Caco-2 (cell line): ENCODE results near the gene APOL5. TPM values are rescaled to one million over a fixed set of nuclear protein-coding genes. Genes with fewer than 3 reads are reported as not detected.

Experiments used
- BruUV-seq: library from RNA; stranded (reverse); fragments of 400-500 nt; replicated peaks from 2 replicates; lab custom pipeline; 2021; lab: Mats Ljungman, UMichigan
- CTCF ChIA-PET: fragments of 300-600 bp; sonication (Branson Sonifier 250); formaldehyde crosslinking; loops from one replicate; lab custom pipeline; 2022; ENCODE audit warnings: antibody characterized with exemption; lab: Charles Lee
- POLR2A ChIA-PET: fragments of 300-600 bp; sonication (Branson Sonifier 250); formaldehyde crosslinking; loops from one replicate; lab custom pipeline; 2022; ENCODE audit warnings: antibody characterized with exemption; lab: Charles Lee
- DNase-seq, 2 experiments: peaks; one replicate each; pipeline versions ENCODE4 v3.0.0 to v3.0.0-alpha.2; 2020 to 2022
- H3K27me3 ChIP-seq: replicated peaks from 2 replicates; pipeline ENCODE4 v1.6.0; 2011; ENCODE audit warnings: low read length; ENCODE audit not compliant: control insufficient read depth, insufficient read depth
- H3K36me3 ChIP-seq: 2 replicates; pipeline ENCODE4 v1.5.1; 2011; ENCODE audit warnings: low read length; ENCODE audit not compliant: control insufficient read depth, insufficient read depth
- H3K4me1 ChIP-seq: fragments of 250-450 bp; sonication (Bioruptor Pico); 2 replicates; pipeline ENCODE4 v1.5.1; 2020; ENCODE audit warnings: mild to moderate bottlenecking
- H3K4me3 ChIP-seq: 2 replicates; pipeline ENCODE4 v1.5.1; 2011; ENCODE audit warnings: low read depth, mild to moderate bottlenecking, control low read depth, low read length
- H3K9me3 ChIP-seq: fragments of 250-450 bp; sonication (Bioruptor Pico); 2 replicates; pipeline ENCODE4 v1.5.1; 2020; ENCODE audit warnings: mild to moderate bottlenecking, moderate library complexity
- H3K27ac Mint-ChIP-seq: one replicate; pipeline ENCODE4 v1.8.0; 2022; ENCODE audit warnings: mixed read lengths; ENCODE audit not compliant: unreplicated experiment
- H3K27me3 Mint-ChIP-seq: one replicate; pipeline ENCODE4 v1.8.0; 2022; ENCODE audit warnings: mixed read lengths; ENCODE audit not compliant: insufficient read depth, unreplicated experiment
- H3K36me3 Mint-ChIP-seq: one replicate; pipeline ENCODE4 v1.8.0; 2022; ENCODE audit warnings: mild to moderate bottlenecking, mixed read lengths; ENCODE audit not compliant: insufficient read depth, unreplicated experiment
- H3K4me1 Mint-ChIP-seq: one replicate; pipeline ENCODE4 v1.8.0; 2022; ENCODE audit warnings: low read depth, mixed read lengths; ENCODE audit not compliant: unreplicated experiment
- H3K4me3 Mint-ChIP-seq: one replicate; pipeline ENCODE4 v1.8.0; 2022; ENCODE audit warnings: mild to moderate bottlenecking, moderate library complexity, mixed read lengths; ENCODE audit not compliant: unreplicated experiment
- H3K9me3 Mint-ChIP-seq: one replicate; pipeline ENCODE4 v1.8.0; 2022; ENCODE audit warnings: mixed read lengths; ENCODE audit not compliant: unreplicated experiment
- intact Hi-C: fragments of 100-400 bp; cut with micrococcal nuclease; formaldehyde crosslinking; loops from one replicate; pipeline ENCODE4 v1.10.0; 2022; ENCODE audit not compliant: unreplicated experiment
- total RNA-seq: library from RNA; stranded (reverse); gene quantifications from 2 replicates; pipeline ENCODE4 v1.2.3, GENCODE V29; 2022
- TF ChIP-seq, protein P1 (sequence below), 2 experiments: fragments of 200-600 bp in 1 of 2; IDR thresholded peaks; 1 replicate in 1 of 2; 2 replicates in 1 of 2; pipeline versions ENCODE4 v1.5.1 to v1.8.0; 2011 to 2022; ENCODE audit warnings: antibody characterized with exemption in 1 of 2, control low read depth in 1 of 2, inconsistent platforms in 1 of 2, low read depth in 1 of 2, low read length in 1 of 2, mild to moderate bottlenecking in 1 of 2, moderate library complexity in 1 of 2; ENCODE audit not compliant: insufficient read depth in 1 of 2, severe bottlenecking in 1 of 2, unreplicated experiment in 1 of 2

APOL5 gene
- total RNA-seq, 1 experiment from 2014 or later: not detected

DNA sequence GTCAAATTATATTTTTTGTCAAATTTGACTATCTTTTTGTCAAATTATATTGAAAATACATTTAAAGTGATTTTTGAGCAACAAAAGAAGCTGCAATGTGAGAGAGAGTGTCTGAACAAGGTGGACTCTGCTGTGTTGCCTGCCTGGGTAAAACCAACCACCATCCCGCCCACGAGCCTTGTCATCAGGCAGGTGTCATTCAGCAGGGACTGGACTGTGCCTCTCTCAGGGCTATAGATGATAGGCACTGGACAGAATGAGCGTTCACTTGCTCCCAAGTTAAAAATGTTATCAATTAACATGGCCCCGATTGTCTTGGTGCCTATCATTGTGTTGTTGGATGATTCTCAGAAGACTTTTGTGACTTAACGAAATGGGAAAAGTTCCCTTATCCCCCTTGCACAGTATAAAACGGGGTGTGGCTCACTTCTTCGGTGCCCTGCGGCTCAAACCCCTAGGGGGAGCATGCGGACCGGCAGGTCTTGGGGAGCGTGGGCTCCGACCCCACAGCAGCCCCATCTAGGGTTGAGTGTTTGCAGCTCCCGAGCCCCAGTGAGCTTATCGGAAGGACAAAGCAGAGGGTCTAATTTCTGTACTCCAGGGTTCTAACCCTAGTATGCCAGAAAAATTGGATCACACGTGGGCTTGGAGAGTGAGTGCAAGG is 1.7 kb downstream of the APOL5 start:
- Mint-ChIP-seq H3K27me3 (no peaks in the 10 kb centered on the region), H3K9me3 (no peaks in the 10 kb centered on the region), H3K36me3 (no peaks in the 10 kb centered on the region), H3K4me3 (no peak overlapping the region), H3K4me1 (no peaks in the 10 kb centered on the region), H3K27ac (no peak overlapping the region)
- ChIA-PET CTCF (no interaction called here), POLR2A (no interaction called here)
- intact Hi-C loops: no loop called here
- BruUV-seq: no TSS peak
- TF ChIP-seq, protein P1, sequence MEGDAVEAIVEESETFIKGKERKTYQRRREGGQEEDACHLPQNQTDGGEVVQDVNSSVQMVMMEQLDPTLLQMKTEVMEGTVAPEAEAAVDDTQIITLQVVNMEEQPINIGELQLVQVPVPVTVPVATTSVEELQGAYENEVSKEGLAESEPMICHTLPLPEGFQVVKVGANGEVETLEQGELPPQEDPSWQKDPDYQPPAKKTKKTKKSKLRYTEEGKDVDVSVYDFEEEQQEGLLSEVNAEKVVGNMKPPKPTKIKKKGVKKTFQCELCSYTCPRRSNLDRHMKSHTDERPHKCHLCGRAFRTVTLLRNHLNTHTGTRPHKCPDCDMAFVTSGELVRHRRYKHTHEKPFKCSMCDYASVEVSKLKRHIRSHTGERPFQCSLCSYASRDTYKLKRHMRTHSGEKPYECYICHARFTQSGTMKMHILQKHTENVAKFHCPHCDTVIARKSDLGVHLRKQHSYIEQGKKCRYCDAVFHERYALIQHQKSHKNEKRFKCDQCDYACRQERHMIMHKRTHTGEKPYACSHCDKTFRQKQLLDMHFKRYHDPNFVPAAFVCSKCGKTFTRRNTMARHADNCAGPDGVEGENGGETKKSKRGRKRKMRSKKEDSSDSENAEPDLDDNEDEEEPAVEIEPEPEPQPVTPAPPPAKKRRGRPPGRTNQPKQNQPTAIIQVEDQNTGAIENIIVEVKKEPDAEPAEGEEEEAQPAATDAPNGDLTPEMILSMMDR (IDR thresholded peaks at IDR 0.05; ENCODE audit: insufficient read depth in 1 of 2, low read depth in 1 of 2, low read length in 1 of 2, severe bottlenecking in 1 of 2, unreplicated experiment in 1 of 2): peak in 1 of 2 experiments; percentile 23
- no peaks in the 10 kb centered on the region for H3K9me3 ChIP-seq
- no peaks in the 10 kb centered on the region for H3K27me3 ChIP-seq
- H3K36me3 ChIP-seq: no peaks in the 10 kb centered on the region
- no peaks in the 10 kb centered on the region for H3K4me1 ChIP-seq
- DNase-seq: no peak
- H3K4me3 ChIP-seq: no peak overlapping the region

DNA sequence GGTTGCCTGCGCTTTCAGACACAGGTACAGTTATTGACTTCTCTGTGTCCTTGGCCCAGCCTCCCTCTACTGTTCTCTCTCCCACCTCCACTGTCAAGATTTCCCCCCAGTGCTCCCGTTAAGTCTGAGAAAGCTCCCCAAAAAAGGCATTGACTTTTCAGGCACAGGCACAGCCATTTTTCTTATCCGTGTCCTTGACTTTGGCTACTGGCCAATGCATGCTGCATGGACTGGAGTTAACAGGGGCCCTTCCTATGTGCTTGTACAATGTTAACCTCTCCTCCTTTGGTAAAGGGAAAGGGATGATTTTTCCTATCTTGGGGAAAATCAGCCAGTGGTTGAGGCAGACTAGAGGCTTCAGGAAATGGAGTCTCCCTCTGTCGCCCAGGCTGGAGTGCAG is 4.3 kb downstream of the APOL5 start:
- H3K36me3 ChIP-seq: no peaks in the 10 kb centered on the region
- no peak for DNase-seq
- no peaks in the 10 kb centered on the region for H3K4me1 ChIP-seq
- no peaks in the 10 kb centered on the region for H3K4me1 Mint-ChIP-seq
- no peaks in the 10 kb centered on the region for H3K9me3 ChIP-seq
- TF ChIP-seq, protein P1 (IDR thresholded peaks at IDR 0.05; ENCODE audit: insufficient read depth in 1 of 2, low read depth in 1 of 2, low read length in 1 of 2, severe bottlenecking in 1 of 2, unreplicated experiment in 1 of 2): no peak
- H3K9me3 Mint-ChIP-seq: no peaks in the 10 kb centered on the region
- H3K27me3 Mint-ChIP-seq: no peaks in the 10 kb centered on the region
- H3K27me3 ChIP-seq: no peaks in the 10 kb centered on the region
- intact Hi-C loops: no loop called here
- POLR2A ChIA-PET: no interaction called here
- CTCF ChIA-PET: no interaction called here
- H3K4me3 ChIP-seq: no peak overlapping the region
- no peaks in the 10 kb centered on the region for H3K36me3 Mint-ChIP-seq
- no peak overlapping the region for H3K27ac Mint-ChIP-seq
- no peak overlapping the region for H3K4me3 Mint-ChIP-seq
- BruUV-seq: no TSS peak

DNA sequence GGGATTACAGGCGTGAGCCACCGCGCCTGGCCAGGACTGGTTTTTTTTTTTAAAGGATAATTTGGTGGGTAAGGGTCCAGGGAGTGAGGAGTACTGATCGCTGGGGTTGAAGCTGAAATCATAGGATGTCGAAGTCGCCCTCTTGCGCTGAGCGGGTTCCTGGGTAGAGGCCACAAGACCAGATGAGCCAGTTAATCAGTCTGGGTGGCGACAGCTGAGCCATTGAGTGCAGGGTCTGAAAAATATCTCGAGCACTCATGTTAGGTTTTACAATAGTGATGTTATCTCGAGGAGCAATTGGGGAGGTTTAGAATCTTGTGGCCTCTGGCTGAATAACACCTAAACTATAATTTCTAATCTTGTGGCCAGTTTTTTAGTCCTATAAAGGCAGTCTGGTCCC is 7.8 kb downstream of the APOL5 start:
- Histone ChIP-seq H3K27me3 (no peaks in the 10 kb centered on the region), H3K4me3 (no peak overlapping the region), H3K36me3 (no peaks in the 10 kb centered on the region), H3K4me1 (no peaks in the 10 kb centered on the region), H3K9me3 (no peaks in the 10 kb centered on the region)
- DNase-seq: no peak
- no TSS peak for BruUV-seq
- Mint-ChIP-seq H3K27ac (no peak overlapping the region), H3K27me3 (no peaks in the 10 kb centered on the region), H3K36me3 (no peaks in the 10 kb centered on the region), H3K4me1 (no peaks in the 10 kb centered on the region), H3K4me3 (no peak overlapping the region), H3K9me3 (no peaks in the 10 kb centered on the region)
- ChIA-PET CTCF (no interaction called here), POLR2A (no interaction called here)
- intact Hi-C loops: no loop called here
- TF ChIP-seq, protein P1 (IDR thresholded peaks at IDR 0.05; ENCODE audit: insufficient read depth in 1 of 2, low read depth in 1 of 2, low read length in 1 of 2, severe bottlenecking in 1 of 2, unreplicated experiment in 1 of 2): no peak
